Uterus (tissue), 4 donors: Measurements from ENCODE around the gene PRM3. TPM values are rescaled to one million over a fixed set of nuclear protein-coding genes. Genes with fewer than 3 reads are reported as not detected.

Source experiments
- DNase-seq, 2 donors: peaks; one replicate each; pipeline ENCODE4 v3.0.0-alpha.2; 2019 to 2020
- H3K27ac ChIP-seq, 2 donors: fragments of 200-600 bp; sonication (generic); 1 replicate in 1 of 2; 2 replicates in 1 of 2; pipeline ENCODE4 v1.5.1; 2016 to 2018
- H3K27me3 ChIP-seq, 2 donors: fragments of 200-600 bp; sonication (generic); one replicate each; pipeline ENCODE4 v1.5.1; 2018 to 2019; ENCODE audit warnings: control low read depth in 1 of 2
- H3K36me3 ChIP-seq, 2 donors: fragments of 200-600 bp; sonication (generic); one replicate each; pipeline ENCODE4 v1.5.1; 2019; ENCODE audit warnings: control low read depth in 1 of 2
- H3K4me1 ChIP-seq, 2 donors: fragments of 200-600 bp; sonication (generic); one replicate each; pipeline ENCODE4 v1.5.1; 2018 to 2019; ENCODE audit warnings: control low read depth in 1 of 2
- H3K4me3 ChIP-seq, 2 donors: fragments of 200-600 bp; sonication (generic); 1 replicate in 1 of 2; 2 replicates in 1 of 2; pipeline ENCODE4 v1.5.1; 2018 to 2019; ENCODE audit warnings: mild to moderate bottlenecking in 1 of 2
- H3K9me3 ChIP-seq, 2 donors: fragments of 200-600 bp; sonication (generic); one replicate each; pipeline ENCODE4 v1.5.1; 2019; ENCODE audit warnings: control low read depth in 1 of 2
- POLR2A ChIP-seq, 2 donors: fragments of 450-650 bp; IDR thresholded peaks; one replicate each; pipeline ENCODE4 v1.6.1; 2016; ENCODE audit warnings: antibody characterized with exemption in 2 of 2, mild to moderate bottlenecking in 1 of 2, moderate library complexity in 1 of 2
- intact Hi-C: fragments of 100-400 bp; cut with DNase I; formaldehyde crosslinking; loops from one replicate; pipeline ENCODE4 v1.15.1; 2023; ENCODE audit warnings: low total_unique reads
- total RNA-seq, 4 donors: library from RNA; depleted of rRNA in 3 of 4; stranded (reverse); fragments of >200 nt in 3 of 4; gene quantifications; one replicate each; pipeline versions ENCODE4 v1.1.0 to v1.2.4, GENCODE V29; 2014 to 2023
- TF ChIP-seq, protein P1 (sequence below), 4 experiments: fragments of 200-600 bp in 2 of 4; fragments of 450-650 bp in 2 of 4; sonication (generic) in 2 of 4; IDR thresholded peaks; one replicate each; pipeline ENCODE4 v1.5.1; 2016 to 2019; ENCODE audit warnings: antibody characterized with exemption in 4 of 4, mild to moderate bottlenecking in 2 of 4, moderate library complexity in 1 of 4
- donor health status: DM: yes; HTN: yes; CAD: no.

The PRM3 gene
- total RNA-seq, 4 donors from 2014 or later = not detected

DNA sequence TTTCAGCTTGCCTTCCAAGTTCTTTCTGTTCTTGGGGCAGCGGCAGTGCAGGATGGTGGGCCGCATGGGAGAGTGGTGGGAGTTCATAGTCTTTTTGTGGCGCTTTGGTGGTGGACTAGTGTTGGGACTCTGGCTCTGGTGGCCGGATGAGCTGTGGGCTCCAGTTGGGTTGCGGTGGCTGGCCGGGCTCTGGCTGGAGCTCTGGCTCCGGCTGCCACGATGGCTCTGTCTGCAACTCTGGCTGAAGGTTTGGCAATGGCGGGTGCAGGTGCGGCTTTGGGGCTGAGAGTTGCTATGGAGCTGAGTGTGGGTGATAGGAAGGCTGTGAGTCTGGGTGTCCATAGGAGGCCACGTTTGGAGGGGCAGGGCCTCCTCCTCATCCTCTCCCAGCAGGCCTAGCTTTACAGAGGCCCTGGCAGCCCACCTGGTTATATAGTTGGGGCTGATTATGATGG is 4.5 kb downstream of the PRM3 start, which contains the start of gene TNP2:
Gene TNP2, minus strand, starts transcription at position 405 of the 455 bp plus-strand sequence. Its CDS starts 63 bp downstream, at position 342.
- no peak for DNase-seq
- intact Hi-C loops = no loop called here
- H3K4me1 ChIP-seq = no peaks in the 10 kb centered on the region
- H3K27me3 ChIP-seq = no peaks in the 10 kb centered on the region
- TF ChIP-seq, protein P1, sequence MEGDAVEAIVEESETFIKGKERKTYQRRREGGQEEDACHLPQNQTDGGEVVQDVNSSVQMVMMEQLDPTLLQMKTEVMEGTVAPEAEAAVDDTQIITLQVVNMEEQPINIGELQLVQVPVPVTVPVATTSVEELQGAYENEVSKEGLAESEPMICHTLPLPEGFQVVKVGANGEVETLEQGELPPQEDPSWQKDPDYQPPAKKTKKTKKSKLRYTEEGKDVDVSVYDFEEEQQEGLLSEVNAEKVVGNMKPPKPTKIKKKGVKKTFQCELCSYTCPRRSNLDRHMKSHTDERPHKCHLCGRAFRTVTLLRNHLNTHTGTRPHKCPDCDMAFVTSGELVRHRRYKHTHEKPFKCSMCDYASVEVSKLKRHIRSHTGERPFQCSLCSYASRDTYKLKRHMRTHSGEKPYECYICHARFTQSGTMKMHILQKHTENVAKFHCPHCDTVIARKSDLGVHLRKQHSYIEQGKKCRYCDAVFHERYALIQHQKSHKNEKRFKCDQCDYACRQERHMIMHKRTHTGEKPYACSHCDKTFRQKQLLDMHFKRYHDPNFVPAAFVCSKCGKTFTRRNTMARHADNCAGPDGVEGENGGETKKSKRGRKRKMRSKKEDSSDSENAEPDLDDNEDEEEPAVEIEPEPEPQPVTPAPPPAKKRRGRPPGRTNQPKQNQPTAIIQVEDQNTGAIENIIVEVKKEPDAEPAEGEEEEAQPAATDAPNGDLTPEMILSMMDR (IDR thresholded peaks at IDR 0.05) = no peak
- no peak for TF ChIP-seq POLR2A (IDR thresholded peaks at IDR 0.05)
- no peak within 1 kb of the TSS for H3K27ac ChIP-seq
- no peaks in the 10 kb centered on the region for H3K9me3 ChIP-seq
- H3K4me3 ChIP-seq = no peak within 1 kb of the TSS
- no peaks in the 10 kb centered on the region for H3K36me3 ChIP-seq

DNA sequence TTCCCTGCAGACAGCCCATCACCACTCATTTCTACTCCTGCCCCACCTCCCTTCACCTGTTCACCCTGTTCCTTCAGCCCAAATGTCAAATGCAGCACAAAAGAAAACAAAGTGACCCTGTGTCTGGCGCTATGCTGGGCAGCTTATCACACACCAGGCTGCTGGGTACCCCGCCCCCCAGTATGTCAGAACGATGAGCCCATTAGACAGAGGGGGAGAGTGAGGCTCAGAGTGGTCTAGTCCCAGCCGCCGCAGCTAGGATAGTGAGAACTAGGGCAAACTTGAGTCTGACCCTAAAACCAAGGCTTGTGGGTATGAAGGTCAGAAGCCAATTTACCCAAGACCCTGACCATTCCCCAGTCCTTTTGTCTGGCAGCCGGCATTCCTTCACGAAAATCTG is 8.3 kb downstream of the PRM3 start:
- DNase-seq = no peak
- intact Hi-C loops = no loop called here
- no peak for TF ChIP-seq POLR2A (IDR thresholded peaks at IDR 0.05)
- TF ChIP-seq, protein P1 (IDR thresholded peaks at IDR 0.05) = no peak
- Histone ChIP-seq H3K9me3 (no peaks in the 10 kb centered on the region), H3K27me3 (no peaks in the 10 kb centered on the region), H3K4me1 (no peaks in the 10 kb centered on the region), H3K36me3 (no peaks in the 10 kb centered on the region), H3K27ac (no peak overlapping the region), H3K4me3 (no peak overlapping the region)

DNA sequence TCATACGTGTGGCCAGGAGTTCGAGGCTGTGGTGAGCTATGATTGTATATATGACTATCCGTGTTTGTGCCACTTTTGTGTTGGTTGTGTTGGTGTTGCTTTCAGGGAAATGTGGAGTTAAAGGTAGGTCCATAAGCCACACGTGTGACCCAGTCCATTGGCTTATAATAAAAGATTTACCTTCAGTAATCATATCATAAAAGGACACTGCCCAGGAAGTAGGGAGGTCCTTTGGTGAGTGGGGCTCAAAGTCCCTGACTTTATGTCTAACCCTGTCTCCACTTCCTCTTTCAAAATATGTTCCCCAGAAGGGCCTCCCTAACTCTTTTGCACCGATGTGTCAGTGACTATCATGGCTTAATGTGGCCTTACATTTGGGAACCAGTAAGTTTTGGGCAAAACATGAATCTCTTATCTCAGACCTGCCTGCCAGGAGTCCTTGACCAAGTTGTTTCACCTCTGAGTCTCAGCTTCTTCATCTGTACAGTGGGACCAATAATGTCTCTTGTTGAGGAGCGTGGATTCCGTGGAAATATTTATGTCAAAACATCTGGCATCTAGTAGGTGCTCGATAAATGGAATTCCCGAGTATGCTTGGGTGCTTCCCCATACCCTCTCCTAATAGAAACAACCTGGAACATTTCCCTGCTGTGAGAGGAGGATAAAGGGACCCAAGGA is 9.1 kb downstream of the PRM3 start:
- Histone ChIP-seq H3K36me3 (no peaks in the 10 kb centered on the region), H3K9me3 (no peaks in the 10 kb centered on the region), H3K27me3 (no peaks in the 10 kb centered on the region), H3K4me1 (no peaks in the 10 kb centered on the region), H3K4me3 (no peak overlapping the region), H3K27ac (no peak overlapping the region)
- intact Hi-C loops = no loop called here
- TF ChIP-seq, protein P1 (IDR thresholded peaks at IDR 0.05) = no peak
- no peak for TF ChIP-seq POLR2A (IDR thresholded peaks at IDR 0.05)
- DNase-seq = no peak

DNA sequence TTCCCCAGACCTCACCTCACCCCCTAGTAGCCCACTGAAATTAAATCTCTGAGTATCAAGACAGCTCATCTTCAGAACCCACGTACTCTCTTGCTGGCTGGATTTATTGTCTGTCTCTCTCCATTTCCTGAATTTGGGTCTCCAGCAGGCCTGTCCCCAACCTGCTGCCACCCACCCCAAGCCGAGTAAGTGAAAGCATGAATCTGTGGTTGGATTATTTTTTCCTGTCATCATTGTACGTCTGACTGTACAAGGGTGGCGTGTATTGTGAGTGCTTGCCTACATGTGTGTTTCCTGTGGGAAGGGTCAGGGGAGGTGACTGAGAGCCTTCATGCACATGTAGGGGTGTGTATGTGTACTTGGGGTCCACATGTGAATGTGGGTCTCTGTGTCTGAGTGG is 9.7 kb downstream of the PRM3 start:
- H3K9me3 ChIP-seq = no peaks in the 10 kb centered on the region
- H3K4me3 ChIP-seq = no peak overlapping the region
- intact Hi-C loops = no loop called here
- no peaks in the 10 kb centered on the region for H3K4me1 ChIP-seq
- H3K36me3 ChIP-seq = no peaks in the 10 kb centered on the region
- DNase-seq = no peak
- no peaks in the 10 kb centered on the region for H3K27me3 ChIP-seq
- TF ChIP-seq, protein P1 (IDR thresholded peaks at IDR 0.05) = no peak
- no peak overlapping the region for H3K27ac ChIP-seq

DNA sequence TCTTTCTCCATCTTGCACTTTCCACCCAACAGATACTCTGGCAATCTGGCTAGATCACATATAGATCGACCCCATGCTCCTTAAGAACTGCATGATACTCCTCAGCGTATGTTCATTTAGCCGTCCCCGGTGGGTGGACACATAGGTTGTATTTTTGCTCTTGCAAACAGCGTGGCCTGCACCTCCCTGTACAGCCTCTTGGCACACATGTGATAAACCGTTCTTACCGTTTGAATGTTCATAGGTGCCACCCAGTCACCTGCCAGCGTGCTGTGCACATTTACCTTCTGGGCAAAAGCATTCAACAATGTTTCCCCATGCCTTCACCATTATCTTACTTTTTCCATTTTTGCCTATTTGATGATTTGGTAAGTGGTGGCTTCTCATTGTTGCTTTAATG is 10.5 kb downstream of the PRM3 start:
- H3K27me3 ChIP-seq = no peaks in the 10 kb centered on the region
- DNase-seq = no peak
- no peaks in the 10 kb centered on the region for H3K9me3 ChIP-seq
- intact Hi-C loops = no loop called here
- TF ChIP-seq, protein P1 (IDR thresholded peaks at IDR 0.05) = no peak
- no peak for TF ChIP-seq POLR2A (IDR thresholded peaks at IDR 0.05)
- H3K27ac ChIP-seq = no peak overlapping the region
- no peak overlapping the region for H3K4me3 ChIP-seq
- no peaks in the 10 kb centered on the region for H3K4me1 ChIP-seq
- H3K36me3 ChIP-seq = no peaks in the 10 kb centered on the region
